ENCODE data around the gene TSKU.
"Not testable (repeated sequence)": the region's sequence is repeated elsewhere in the genome, so short reads cannot be mapped to it uniquely, and the experiment has no call there.

Gene TSKU

GRCh38 chr11:76803811-76804600, 20.9 kb downstream of the TSKU start:
- no peak for DNase-seq

- DNase-seq: no peak
Measured at GRCh38 chr11:76805206-76805913, 22.2 kb downstream of the TSKU start.

- DNase-seq: no peak
Measured at GRCh38 chr11:76806131-76806530, 23.0 kb downstream of the TSKU start.

- DNase-seq: no peak
Measured at GRCh38 chr11:76806608-76807205, 23.6 kb downstream of the TSKU start.

GRCh38 chr11:76807206-76807875, 24.2 kb downstream of the TSKU start:
- DNase-seq: no peak

- DNase-seq: no peak
Measured at GRCh38 chr11:76808171-76808570, 25.0 kb downstream of the TSKU start.

GRCh38 chr11:76808996-76809395, 25.8 kb downstream of the TSKU start:
- DNase-seq: no peak

- no peak for DNase-seq
Measured at GRCh38 chr11:76810151-76810853, 27.1 kb downstream of the TSKU start.

- no peak for DNase-seq
Measured at GRCh38 chr11:76811259-76811658, 28.1 kb downstream of the TSKU start.

GRCh38 chr11:76814414-76814813, 31.3 kb downstream of the TSKU start:
- DNase-seq: no peak

GRCh38 chr11:76815678-76816077, 32.5 kb downstream of the TSKU start:
- not testable (repeated sequence) for DNase-seq

GRCh38 chr11:76820184-76820566, 37.0 kb downstream of the TSKU start:
- no peak for DNase-seq

- DNase-seq: not testable (repeated sequence)
Measured at GRCh38 chr11:76821396-76821795, 38.2 kb downstream of the TSKU start.

GRCh38 chr11:76822406-76822805, 39.2 kb downstream of the TSKU start:
- DNase-seq: no peak

- DNase-seq: no peak
Measured at GRCh38 chr11:76823481-76824028, 40.4 kb downstream of the TSKU start.

GRCh38 chr11:76824083-76824939, 41.2 kb downstream of the TSKU start:
- DNase-seq: no peak

- no peak for DNase-seq
Measured at GRCh38 chr11:76824980-76825725, 42.0 kb downstream of the TSKU start.

GRCh38 chr11:76825726-76826396, 42.7 kb downstream of the TSKU start:
- no peak for DNase-seq

GRCh38 chr11:76826508-76826907, 43.4 kb downstream of the TSKU start:
- DNase-seq: not testable (repeated sequence)

- not testable (repeated sequence) for DNase-seq
Measured at GRCh38 chr11:76827005-76827404, 43.8 kb downstream of the TSKU start.
